Activated naive CD4-positive, alpha-beta T cell treated with anti-CD3 and anti-CD28 coated beads for 36 hours (primary cell): ENCODE data around the gene DDX31. TPM values are rescaled to one million over a fixed set of nuclear protein-coding genes. Genes with fewer than 3 reads are reported as not detected.

Source experiments
- CTCF ChIA-PET: fragments of 350-600 bp; sonication (Branson Sonifier 250); formaldehyde crosslinking; loops from one replicate; lab custom pipeline; 2021; ENCODE audit warnings: antibody characterized with exemption; lab: Charles Lee
- DNase-seq: peaks from one replicate; pipeline ENCODE4 v3.0.0-alpha.2; 2020
- H3K27ac Mint-ChIP-seq: one replicate; pipeline ENCODE4 v1.8.0; 2021; ENCODE audit warnings: mild to moderate bottlenecking, mixed read lengths
- H3K27me3 Mint-ChIP-seq: one replicate; pipeline ENCODE4 v1.8.0; 2021; ENCODE audit warnings: low read depth, mixed read lengths
- H3K36me3 Mint-ChIP-seq: one replicate; pipeline ENCODE4 v1.8.0; 2021; ENCODE audit warnings: low read depth, mixed read lengths
- H3K4me1 Mint-ChIP-seq: one replicate; pipeline ENCODE4 v1.8.0; 2021; ENCODE audit warnings: low read depth, mixed read lengths
- H3K4me3 Mint-ChIP-seq: one replicate; pipeline ENCODE4 v1.8.0; 2021; ENCODE audit warnings: mild to moderate bottlenecking, moderate library complexity, mixed read lengths
- H3K9me3 Mint-ChIP-seq: one replicate; pipeline ENCODE4 v1.8.0; 2021; ENCODE audit warnings: mixed read lengths
- intact Hi-C: fragments of 100-400 bp; cut with micrococcal nuclease; formaldehyde crosslinking; loops from one replicate; pipeline ENCODE4 v1.15.1; 2023
- total RNA-seq, 2 experiments: library from RNA; stranded (reverse); gene quantifications; one replicate each; pipeline ENCODE4 v1.2.3, GENCODE V29; 2021

DDX31 gene
- total RNA-seq, 2 experiments from 2014 or later, result 13.7 to 15.0 TPM

- CTCF ChIA-PET, result no interaction called here
- Mint-ChIP-seq H3K4me3 (no peak overlapping the region), H3K9me3 (no peaks in the 10 kb centered on the region), H3K27ac (no peak overlapping the region), H3K27me3 (no peaks in the 10 kb centered on the region), H3K4me1 (no peaks in the 10 kb centered on the region), H3K36me3 (peaks cover 74% of the 10 kb centered on the region)
- intact Hi-C loops, result no loop called here
- no peak for DNase-seq
Observed at GRCh38 chr9:132609184-132609583, 60.6 kb downstream of the DDX31 start.

- no peak for DNase-seq
- intact Hi-C loops, result no loop called here
- CTCF ChIA-PET, result no interaction called here
- H3K36me3 Mint-ChIP-seq, result peaks cover 79% of the 10 kb centered on the region
- no peak overlapping the region for H3K4me3 Mint-ChIP-seq
- H3K9me3 Mint-ChIP-seq, result no peaks in the 10 kb centered on the region
- H3K4me1 Mint-ChIP-seq, result no peaks in the 10 kb centered on the region
- H3K27me3 Mint-ChIP-seq, result no peaks in the 10 kb centered on the region
- no peak overlapping the region for H3K27ac Mint-ChIP-seq
Observed at GRCh38 chr9:132606066-132606465, 63.7 kb downstream of the DDX31 start.

- Mint-ChIP-seq H3K9me3 (no peaks in the 10 kb centered on the region), H3K4me3 (no peak overlapping the region), H3K4me1 (no peaks in the 10 kb centered on the region), H3K36me3 (peaks cover 79% of the 10 kb centered on the region), H3K27ac (no peak overlapping the region), H3K27me3 (no peaks in the 10 kb centered on the region)
- CTCF ChIA-PET, result no interaction called here
- intact Hi-C loops, result no loop called here
- no peak for DNase-seq
Observed at GRCh38 chr9:132605387-132605786, 64.4 kb downstream of the DDX31 start.

- Mint-ChIP-seq H3K4me3 (no peak overlapping the region), H3K27ac (no peak overlapping the region)
Observed at GRCh38 chr9:132602207-132602606, 67.6 kb downstream of the DDX31 start.

GRCh38 chr9:132600326-132600984 is 69.3 kb downstream of the DDX31 start:
- no peaks in the 10 kb centered on the region for H3K27me3 Mint-ChIP-seq
- no peak overlapping the region for H3K27ac Mint-ChIP-seq
- no peak for DNase-seq
- peaks cover 77% of the 10 kb centered on the region for H3K36me3 Mint-ChIP-seq
- CTCF ChIA-PET, result no interaction called here
- H3K4me1 Mint-ChIP-seq, result no peaks in the 10 kb centered on the region
- no peak overlapping the region for H3K4me3 Mint-ChIP-seq
- intact Hi-C loops, result no loop called here
- no peaks in the 10 kb centered on the region for H3K9me3 Mint-ChIP-seq

More at GRCh38 chr9:132602207-132602606, 67.6 kb downstream of the DDX31 start:
- intact Hi-C loops, result no loop called here
- no peaks in the 10 kb centered on the region for H3K4me1 Mint-ChIP-seq
- no peaks in the 10 kb centered on the region for H3K27me3 Mint-ChIP-seq
- DNase-seq, result no peak
- peaks cover 76% of the 10 kb centered on the region for H3K36me3 Mint-ChIP-seq
- no peaks in the 10 kb centered on the region for H3K9me3 Mint-ChIP-seq
- CTCF ChIA-PET, result no interaction called here

GRCh38 chr9:132597073-132597775 is 72.6 kb downstream of the DDX31 start:
- no peaks in the 10 kb centered on the region for H3K4me1 Mint-ChIP-seq
- DNase-seq, result no peak
- H3K4me3 Mint-ChIP-seq, result no peak overlapping the region
- intact Hi-C loops, result no loop called here
- H3K9me3 Mint-ChIP-seq, result no peaks in the 10 kb centered on the region
- H3K27me3 Mint-ChIP-seq, result no peaks in the 10 kb centered on the region
- H3K27ac Mint-ChIP-seq, result no peak overlapping the region
- H3K36me3 Mint-ChIP-seq, result peaks cover 64% of the 10 kb centered on the region
- CTCF ChIA-PET, result no interaction called here

- Mint-ChIP-seq H3K36me3 (peaks cover 55% of the 10 kb centered on the region), H3K9me3 (no peaks in the 10 kb centered on the region)
Observed at GRCh38 chr9:132596200-132596599, 73.6 kb downstream of the DDX31 start.

GRCh38 chr9:132595319-132595718 is 74.5 kb downstream of the DDX31 start:
- CTCF ChIA-PET, result interaction anchor here (0.6 to 0.8 kb wide), 2 partner anchors 79 to 216 kb away, joined by 3 read pairs; no protein-coding TSS in a partner anchor
- H3K9me3 Mint-ChIP-seq, result no peaks in the 10 kb centered on the region
- H3K36me3 Mint-ChIP-seq, result peaks cover 47% of the 10 kb centered on the region
- peaks cover 14% of the 10 kb centered on the region for H3K27me3 Mint-ChIP-seq
- no peak overlapping the region for H3K4me3 Mint-ChIP-seq
- intact Hi-C loops, result no loop called here
- no peak overlapping the region for H3K27ac Mint-ChIP-seq
- peaks cover 2% of the 10 kb centered on the region for H3K4me1 Mint-ChIP-seq
- DNase-seq, result no peak

More at GRCh38 chr9:132596200-132596599, 73.6 kb downstream of the DDX31 start:
- DNase-seq, result no peak
- Mint-ChIP-seq H3K4me1 (no peaks in the 10 kb centered on the region), H3K4me3 (no peak overlapping the region), H3K27me3 (peaks cover 8% of the 10 kb centered on the region), H3K27ac (no peak overlapping the region)
- CTCF ChIA-PET, result no interaction called here
- intact Hi-C loops, result no loop called here

GRCh38 chr9:132594412-132594811 is 75.4 kb downstream of the DDX31 start:
- Mint-ChIP-seq H3K4me3 (no peak overlapping the region), H3K4me1 (peaks cover 6% of the 10 kb centered on the region), H3K9me3 (no peaks in the 10 kb centered on the region), H3K36me3 (peaks cover 39% of the 10 kb centered on the region), H3K27me3 (peaks cover 16% of the 10 kb centered on the region), H3K27ac (no peak overlapping the region)
- intact Hi-C loops, result no loop called here
- no peak for DNase-seq
- CTCF ChIA-PET, result interaction anchor here (0.8 kb wide), 1 partner anchor 215 kb away, joined by 3 read pairs; no protein-coding TSS in a partner anchor

GRCh38 chr9:132592451-132592850 is 77.3 kb downstream of the DDX31 start:
- H3K27me3 Mint-ChIP-seq, result peaks cover 29% of the 10 kb centered on the region
- intact Hi-C loops, result no loop called here
- peaks cover 6% of the 10 kb centered on the region for H3K4me1 Mint-ChIP-seq
- no peak overlapping the region for H3K4me3 Mint-ChIP-seq
- no peak overlapping the region for H3K27ac Mint-ChIP-seq
- no peak for DNase-seq
- peaks cover 28% of the 10 kb centered on the region for H3K36me3 Mint-ChIP-seq
- no peaks in the 10 kb centered on the region for H3K9me3 Mint-ChIP-seq
- CTCF ChIA-PET, result no interaction called here

- CTCF ChIA-PET, result no interaction called here
- intact Hi-C loops, result no loop called here
- Mint-ChIP-seq H3K36me3 (peaks cover 28% of the 10 kb centered on the region), H3K9me3 (no peaks in the 10 kb centered on the region), H3K27me3 (peaks cover 32% of the 10 kb centered on the region), H3K4me1 (peaks cover 6% of the 10 kb centered on the region), H3K4me3 (no peak overlapping the region), H3K27ac (no peak overlapping the region)
- no peak for DNase-seq
Observed at GRCh38 chr9:132591751-132592314, 78.0 kb downstream of the DDX31 start.

GRCh38 chr9:132591244-132591643 is 78.5 kb downstream of the DDX31 start:
- Mint-ChIP-seq H3K4me1 (peaks cover 8% of the 10 kb centered on the region), H3K27ac (no peak overlapping the region), H3K9me3 (no peaks in the 10 kb centered on the region), H3K4me3 (no peak overlapping the region), H3K36me3 (peaks cover 22% of the 10 kb centered on the region), H3K27me3 (peaks cover 38% of the 10 kb centered on the region)
- intact Hi-C loops, result no loop called here
- CTCF ChIA-PET, result no interaction called here
- no peak for DNase-seq
